Measurements from ENCODE around the gene ZNF892.

DNA sequence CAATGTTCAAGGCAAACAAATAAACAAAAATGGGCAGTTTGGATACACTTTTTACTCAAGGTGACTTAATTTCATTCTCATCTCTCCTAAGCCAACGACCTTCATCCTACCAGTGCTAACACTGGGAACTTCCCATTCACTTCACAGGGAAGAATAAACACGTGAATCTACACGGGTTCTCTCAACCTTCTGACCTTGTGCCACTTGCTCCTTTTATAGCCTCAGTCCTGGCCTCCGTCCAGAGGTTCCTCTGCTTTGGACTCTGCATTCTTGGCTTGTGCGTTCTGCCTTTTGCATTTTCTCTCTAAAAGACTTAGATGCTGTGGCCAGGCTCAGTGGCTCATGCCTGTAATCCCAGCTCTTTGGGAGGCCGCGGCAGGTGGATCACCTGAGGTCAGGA lies 27.9 kb upstream of the ZNF892 start:
- TF ChIP-seq, protein P1, sequence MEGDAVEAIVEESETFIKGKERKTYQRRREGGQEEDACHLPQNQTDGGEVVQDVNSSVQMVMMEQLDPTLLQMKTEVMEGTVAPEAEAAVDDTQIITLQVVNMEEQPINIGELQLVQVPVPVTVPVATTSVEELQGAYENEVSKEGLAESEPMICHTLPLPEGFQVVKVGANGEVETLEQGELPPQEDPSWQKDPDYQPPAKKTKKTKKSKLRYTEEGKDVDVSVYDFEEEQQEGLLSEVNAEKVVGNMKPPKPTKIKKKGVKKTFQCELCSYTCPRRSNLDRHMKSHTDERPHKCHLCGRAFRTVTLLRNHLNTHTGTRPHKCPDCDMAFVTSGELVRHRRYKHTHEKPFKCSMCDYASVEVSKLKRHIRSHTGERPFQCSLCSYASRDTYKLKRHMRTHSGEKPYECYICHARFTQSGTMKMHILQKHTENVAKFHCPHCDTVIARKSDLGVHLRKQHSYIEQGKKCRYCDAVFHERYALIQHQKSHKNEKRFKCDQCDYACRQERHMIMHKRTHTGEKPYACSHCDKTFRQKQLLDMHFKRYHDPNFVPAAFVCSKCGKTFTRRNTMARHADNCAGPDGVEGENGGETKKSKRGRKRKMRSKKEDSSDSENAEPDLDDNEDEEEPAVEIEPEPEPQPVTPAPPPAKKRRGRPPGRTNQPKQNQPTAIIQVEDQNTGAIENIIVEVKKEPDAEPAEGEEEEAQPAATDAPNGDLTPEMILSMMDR (IDR thresholded peaks at IDR 0.05), result no peak
- no peak for TF ChIP-seq POLR2AphosphoS5 (IDR thresholded peaks at IDR 0.05)

All from sigmoid colon (tissue), 4 donors.